ENCODE measurements around the gene HIRA. TPM values are rescaled to one million over a fixed set of nuclear protein-coding genes. Genes with fewer than 3 reads are reported as not detected.
"Not testable (repeated sequence)": the region's sequence is repeated elsewhere in the genome, so short reads cannot be mapped to it uniquely, and the experiment has no call there.

HIRA gene
- total RNA-seq, 1 donor from 2014 or later, result 36.0 TPM

DNA sequence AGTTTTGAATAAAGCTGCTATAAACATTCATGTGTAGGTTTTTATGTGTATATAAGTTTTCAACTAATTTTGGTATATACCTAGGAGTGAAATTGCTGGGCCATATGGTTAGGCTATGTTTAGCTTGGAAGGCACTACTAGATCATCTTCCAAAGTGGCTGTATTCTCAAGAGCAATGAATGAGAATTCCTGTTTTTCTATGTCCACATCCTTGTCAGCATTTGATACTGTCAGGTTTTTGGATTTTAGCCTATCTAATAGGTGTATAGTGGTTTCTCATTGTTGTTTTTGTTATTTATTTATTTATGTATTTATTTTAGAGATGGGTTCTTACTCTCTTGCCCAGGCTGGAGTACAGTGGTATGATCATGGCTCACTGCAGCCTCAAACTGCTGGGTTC is 113.7 kb downstream of the HIRA start:
- H3K36me3 Mint-ChIP-seq (ENCODE audit: low read depth, unreplicated experiment), result peaks cover 3% of the 10 kb centered on the region

GRCh38 chr22:19307872-19308271 is 123.7 kb downstream of the HIRA start:
- no peaks in the 10 kb centered on the region for H3K4me1 Mint-ChIP-seq (ENCODE audit: unreplicated experiment)
- DNase-seq (ENCODE audit: low spot score), result no peak
- no peaks in the 10 kb centered on the region for H3K9me3 Mint-ChIP-seq (ENCODE audit: unreplicated experiment)
- H3K27ac Mint-ChIP-seq (ENCODE audit: unreplicated experiment), result no peak overlapping the region
- no peaks in the 10 kb centered on the region for H3K36me3 Mint-ChIP-seq (ENCODE audit: low read depth, unreplicated experiment)
- H3K4me3 Mint-ChIP-seq (ENCODE audit: unreplicated experiment), result no peak overlapping the region
- no peak for TF ChIP-seq CTCF (IDR thresholded peaks at IDR 0.05; ENCODE audit: unreplicated experiment)
- H3K27me3 Mint-ChIP-seq (ENCODE audit: unreplicated experiment), result peaks cover 2% of the 10 kb centered on the region

More for the DNA sequence above, 113.7 kb downstream of the HIRA start:
- H3K27ac Mint-ChIP-seq (ENCODE audit: unreplicated experiment), result no peak overlapping the region
- H3K9me3 Mint-ChIP-seq (ENCODE audit: unreplicated experiment), result peaks cover 4% of the 10 kb centered on the region
- H3K4me3 Mint-ChIP-seq (ENCODE audit: unreplicated experiment), result no peak overlapping the region
- no peaks in the 10 kb centered on the region for H3K4me1 Mint-ChIP-seq (ENCODE audit: unreplicated experiment)
- no peak for DNase-seq (ENCODE audit: low spot score)
- no peak for TF ChIP-seq CTCF (IDR thresholded peaks at IDR 0.05; ENCODE audit: unreplicated experiment)
- H3K27me3 Mint-ChIP-seq (ENCODE audit: unreplicated experiment), result peaks cover 2% of the 10 kb centered on the region

- not testable (repeated sequence) for H3K27ac Mint-ChIP-seq (ENCODE audit: unreplicated experiment); H3K9me3 Mint-ChIP-seq (ENCODE audit: unreplicated experiment); H3K27me3 Mint-ChIP-seq (ENCODE audit: unreplicated experiment); H3K4me1 Mint-ChIP-seq (ENCODE audit: unreplicated experiment); DNase-seq (ENCODE audit: low spot score); H3K36me3 Mint-ChIP-seq (ENCODE audit: low read depth, unreplicated experiment); H3K4me3 Mint-ChIP-seq (ENCODE audit: unreplicated experiment)
Observed at GRCh38 chr22:19306535-19306934, 125.0 kb downstream of the HIRA start.

GRCh38 chr22:19304547-19304946 is 127.0 kb downstream of the HIRA start:
- no peak for DNase-seq (ENCODE audit: low spot score)
- no peaks in the 10 kb centered on the region for H3K4me1 Mint-ChIP-seq (ENCODE audit: unreplicated experiment)
- no peak overlapping the region for H3K27ac Mint-ChIP-seq (ENCODE audit: unreplicated experiment)
- TF ChIP-seq CTCF (IDR thresholded peaks at IDR 0.05; ENCODE audit: unreplicated experiment), result no peak
- no peaks in the 10 kb centered on the region for H3K9me3 Mint-ChIP-seq (ENCODE audit: unreplicated experiment)
- H3K36me3 Mint-ChIP-seq (ENCODE audit: low read depth, unreplicated experiment), result no peaks in the 10 kb centered on the region
- H3K27me3 Mint-ChIP-seq (ENCODE audit: unreplicated experiment), result peaks cover 2% of the 10 kb centered on the region
- H3K4me3 Mint-ChIP-seq (ENCODE audit: unreplicated experiment), result no peak overlapping the region

DNA sequence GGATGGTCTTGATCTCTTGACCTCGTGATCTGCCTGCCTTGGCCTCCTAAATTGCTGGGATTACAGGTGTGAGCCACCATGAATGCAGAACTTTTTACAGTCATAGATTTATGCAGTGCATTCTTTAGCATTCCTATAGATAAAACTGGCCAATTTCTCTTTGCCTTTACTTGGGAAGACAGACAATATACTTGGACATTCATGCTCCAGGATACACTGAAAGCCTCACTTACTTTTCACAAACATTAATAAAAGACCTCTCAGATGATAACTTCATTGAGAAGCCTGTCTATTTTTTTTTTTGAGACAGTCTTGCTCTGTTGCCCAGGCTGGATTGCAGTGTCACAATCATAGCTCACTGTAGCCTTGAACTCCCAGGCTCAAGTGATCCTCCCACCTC is 127.7 kb downstream of the HIRA start:
- peaks cover 2% of the 10 kb centered on the region for H3K27me3 Mint-ChIP-seq (ENCODE audit: unreplicated experiment)
- no peaks in the 10 kb centered on the region for H3K36me3 Mint-ChIP-seq (ENCODE audit: low read depth, unreplicated experiment)
- no peak for DNase-seq (ENCODE audit: low spot score)
- H3K27ac Mint-ChIP-seq (ENCODE audit: unreplicated experiment), result no peak overlapping the region
- H3K9me3 Mint-ChIP-seq (ENCODE audit: unreplicated experiment), result no peaks in the 10 kb centered on the region
- H3K4me3 Mint-ChIP-seq (ENCODE audit: unreplicated experiment), result no peak overlapping the region
- H3K4me1 Mint-ChIP-seq (ENCODE audit: unreplicated experiment), result no peaks in the 10 kb centered on the region
- TF ChIP-seq CTCF (IDR thresholded peaks at IDR 0.05; ENCODE audit: unreplicated experiment), result no peak

DNA sequence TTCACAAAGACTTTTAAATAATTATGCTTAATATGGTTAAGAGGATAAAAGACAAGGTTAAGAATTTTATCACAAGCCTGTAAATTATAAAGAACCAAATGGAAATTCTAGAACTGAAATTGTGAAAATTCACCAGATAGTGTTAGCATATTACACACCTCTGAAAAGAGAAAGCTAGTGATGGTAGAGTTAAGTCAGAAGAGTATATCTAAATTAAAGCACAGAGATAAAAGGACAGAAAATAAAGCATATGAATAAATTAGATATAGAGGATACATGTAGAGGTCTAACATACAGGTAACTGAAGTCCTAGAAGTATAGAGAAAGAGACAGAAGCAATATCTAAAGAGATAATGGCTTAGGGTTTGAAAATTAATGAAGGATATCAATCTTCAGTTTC is 135.8 kb downstream of the HIRA start:
- no peak for TF ChIP-seq CTCF (IDR thresholded peaks at IDR 0.05; ENCODE audit: unreplicated experiment)
- no peak overlapping the region for H3K4me3 Mint-ChIP-seq (ENCODE audit: unreplicated experiment)
- H3K27ac Mint-ChIP-seq (ENCODE audit: unreplicated experiment), result no peak overlapping the region
- H3K9me3 Mint-ChIP-seq (ENCODE audit: unreplicated experiment), result no peaks in the 10 kb centered on the region
- DNase-seq (ENCODE audit: low spot score), result no peak
- H3K4me1 Mint-ChIP-seq (ENCODE audit: unreplicated experiment), result peaks cover 8% of the 10 kb centered on the region
- H3K36me3 Mint-ChIP-seq (ENCODE audit: low read depth, unreplicated experiment), result no peaks in the 10 kb centered on the region
- peaks cover 2% of the 10 kb centered on the region for H3K27me3 Mint-ChIP-seq (ENCODE audit: unreplicated experiment)
